Cardiac muscle cell (in vitro differentiated cells and primary cell): Measurements from ENCODE around the gene NABP2. TPM values are rescaled to one million over a fixed set of nuclear protein-coding genes. Genes with fewer than 3 reads are reported as not detected.
"Not testable (repeated sequence)": the region's sequence is repeated elsewhere in the genome, so short reads cannot be mapped to it uniquely, and the experiment has no call there.

ENCODE experiments used
- DNase-seq, 2 donors: peaks; one replicate each; pipeline versions ENCODE4 v3.0.0 to v3.0.0-alpha.2; 2010 to 2017; ENCODE audit warnings: low read depth in 1 of 2, low spot score in 1 of 2
- H3K27ac ChIP-seq: fragments of 200-600 bp; sonication (generic); 2 replicates; pipeline ENCODE4 v1.5.1; 2016
- H3K27me3 ChIP-seq: fragments of 200-600 bp; sonication (generic); 2 replicates; pipeline ENCODE4 v1.6.0; 2016; ENCODE audit warnings: control low read depth
- H3K36me3 ChIP-seq: fragments of 200-600 bp; sonication (generic); 2 replicates; pipeline ENCODE4 v1.5.1; 2016; ENCODE audit warnings: control low read depth
- H3K4me1 ChIP-seq: fragments of 200-600 bp; sonication (generic); 2 replicates; pipeline ENCODE4 v1.8.1; 2017; ENCODE audit warnings: low read depth, mild to moderate bottlenecking, mixed run types
- H3K4me3 ChIP-seq: fragments of 200-600 bp; sonication (generic); 2 replicates; pipeline ENCODE4 v1.5.1; 2016; ENCODE audit warnings: mild to moderate bottlenecking
- H3K9me3 ChIP-seq: fragments of 200-600 bp; sonication (generic); 2 replicates; pipeline ENCODE4 v1.5.1; 2017; ENCODE audit warnings: low read depth, mild to moderate bottlenecking, control low read depth
- CTCF ChIP-seq: IDR thresholded peaks from 2 replicates; pipeline ENCODE4 v1.5.1; 2012; ENCODE audit warnings: low read depth, mild to moderate bottlenecking, low read length
- polyA plus RNA-seq: library from polyadenylated mRNA; unstranded; fragments of >200 nt; fragmentation: Nextera tagmentation; extraction: Ambion mirVana; gene quantifications from 2 replicates; pipeline ENCODE4 v1.2.1, GENCODE V29; 2016
- total RNA-seq: library from RNA; depleted of rRNA; stranded (reverse); fragments of >200 nt; gene quantifications from 2 replicates; pipeline ENCODE4 v1.2.3, GENCODE V29; 2016

Gene NABP2
- total and polyA plus RNA-seq, 2 experiments from 2014 or later, result 10.7 to 14.8 TPM

DNA sequence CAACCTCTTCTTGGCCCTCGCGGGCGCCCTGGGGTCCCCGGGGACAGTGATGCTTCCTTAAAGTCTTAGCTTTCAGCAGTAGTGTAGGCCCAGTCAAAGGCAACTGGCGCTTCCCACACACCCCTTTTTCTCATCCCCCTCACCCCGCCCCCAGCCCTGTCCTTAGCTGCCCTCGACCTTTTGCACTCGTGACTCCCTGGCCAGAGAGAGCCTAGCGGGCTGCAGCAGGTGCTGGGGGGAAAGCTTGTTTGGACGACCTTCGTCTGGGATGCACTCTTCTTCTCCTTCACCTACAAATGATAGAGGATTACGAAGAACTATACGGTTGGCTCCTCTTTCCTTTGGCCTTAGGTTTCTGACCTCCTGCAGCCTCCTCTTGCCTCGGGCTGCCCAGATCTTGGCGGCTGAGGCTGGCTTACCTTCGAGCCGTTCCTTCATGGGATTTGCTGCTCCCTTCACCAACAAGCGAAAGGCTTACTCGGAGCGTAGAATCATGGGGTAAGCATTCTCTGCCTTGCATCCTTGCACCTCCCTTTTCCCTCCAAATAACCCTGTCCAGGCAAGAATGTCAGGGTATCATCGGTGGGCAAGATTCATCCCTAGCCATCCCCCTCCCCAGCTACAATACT is 43.4 kb downstream of the NABP2 start:
- H3K36me3 ChIP-seq, result peaks cover 13% of the 10 kb centered on the region
- H3K4me3 ChIP-seq, result peak overlapping the region; percentile 63
- H3K4me1 ChIP-seq, result peaks cover 18% of the 10 kb centered on the region
- TF ChIP-seq CTCF, result no peak
- no peaks in the 10 kb centered on the region for H3K9me3 ChIP-seq
- peak overlapping the region; percentile 83 for H3K27ac ChIP-seq
- H3K27me3 ChIP-seq, result no peaks in the 10 kb centered on the region
- peak in 1 of 2 donors; percentile 46 for DNase-seq

GRCh38 chr12:56271031-56271430 is 46.9 kb downstream of the NABP2 start:
- peak; percentile 38 to 89 for DNase-seq
- H3K27me3 ChIP-seq, result no peaks in the 10 kb centered on the region
- TF ChIP-seq CTCF, result peak; percentile 53
- peak overlapping the region; percentile 96 for H3K27ac ChIP-seq
- H3K4me1 ChIP-seq, result peaks cover 18% of the 10 kb centered on the region
- no peaks in the 10 kb centered on the region for H3K9me3 ChIP-seq
- peaks cover 39% of the 10 kb centered on the region for H3K36me3 ChIP-seq
- no peak overlapping the region for H3K4me3 ChIP-seq

DNA sequence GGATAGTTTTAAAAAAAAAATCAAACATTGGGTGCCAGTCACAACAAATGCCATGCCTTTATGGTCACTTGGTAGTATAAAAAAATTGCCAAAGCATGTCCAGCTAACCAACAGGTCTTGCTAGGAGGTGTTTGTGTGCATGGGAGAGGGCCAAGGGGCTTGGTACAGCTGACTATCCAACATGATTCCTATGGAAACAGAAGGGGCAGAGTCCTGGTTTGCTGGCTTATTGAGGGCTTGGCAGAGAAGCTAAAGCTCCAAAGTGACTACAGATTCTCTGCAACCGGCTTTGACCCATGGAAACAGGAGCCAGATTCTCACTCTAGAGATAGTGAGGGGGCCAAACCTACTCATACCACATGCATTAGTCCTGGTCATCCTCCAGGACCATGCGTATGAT is 48.3 kb downstream of the NABP2 start:
- Histone ChIP-seq H3K36me3 (peaks cover 49% of the 10 kb centered on the region), H3K4me1 (peaks cover 18% of the 10 kb centered on the region), H3K27ac (peak overlapping the region; percentile 96)
- not testable (repeated sequence) for H3K4me3 ChIP-seq, H3K27me3 ChIP-seq, H3K9me3 ChIP-seq, DNase-seq

DNA sequence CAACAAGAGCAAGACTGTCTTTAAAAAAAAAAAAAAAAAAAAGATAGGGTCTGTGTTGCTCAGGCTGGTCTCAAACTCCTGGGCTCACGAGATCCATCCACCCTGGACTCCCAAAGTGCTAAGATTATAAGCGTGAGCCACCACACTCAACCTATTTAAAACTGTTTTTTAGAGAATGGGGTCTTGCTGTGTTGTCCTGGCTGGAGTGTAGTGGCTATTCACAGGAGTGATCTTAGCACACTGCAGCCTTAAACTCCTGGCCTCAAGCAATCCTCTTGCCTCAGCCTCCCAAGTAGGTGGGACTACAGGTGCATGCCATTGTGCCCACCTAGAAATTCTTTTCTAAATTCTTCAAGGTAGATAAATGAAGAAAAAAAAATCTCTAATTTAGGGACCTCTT is 50.2 kb downstream of the NABP2 start:
- Histone ChIP-seq H3K9me3 (no peaks in the 10 kb centered on the region), H3K4me3 (no peak overlapping the region), H3K27ac (no peak overlapping the region), H3K4me1 (peaks cover 18% of the 10 kb centered on the region), H3K27me3 (no peaks in the 10 kb centered on the region), H3K36me3 (peaks cover 65% of the 10 kb centered on the region)
- DNase-seq, result no peak
- no peak for TF ChIP-seq CTCF

DNA sequence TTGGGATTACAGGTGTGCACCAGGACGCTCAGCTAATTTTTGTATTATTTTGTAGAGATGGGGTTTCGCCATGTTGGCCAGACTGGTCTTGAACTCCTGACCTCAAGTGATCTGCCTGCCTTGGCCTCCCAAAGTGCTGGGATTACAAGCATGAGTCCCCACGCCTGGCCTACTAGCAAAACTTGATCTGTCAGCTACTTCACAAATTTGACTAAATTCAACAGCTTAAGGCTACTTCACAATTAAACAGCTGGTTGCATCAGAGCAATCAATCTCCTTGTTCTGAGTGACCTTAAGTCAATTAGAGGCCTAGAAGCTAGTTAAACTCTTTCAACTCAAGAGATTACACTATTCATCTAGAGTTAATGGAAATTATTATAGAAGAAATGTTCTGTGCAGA is 54.8 kb downstream of the NABP2 start:
- H3K27me3 ChIP-seq, result no peaks in the 10 kb centered on the region
- no peak for TF ChIP-seq CTCF
- DNase-seq, result no peak
- no peaks in the 10 kb centered on the region for H3K9me3 ChIP-seq
- peaks cover 89% of the 10 kb centered on the region for H3K36me3 ChIP-seq
- no peak overlapping the region for H3K4me3 ChIP-seq
- no peaks in the 10 kb centered on the region for H3K4me1 ChIP-seq
- no peak overlapping the region for H3K27ac ChIP-seq

Other genes starting within 250 kb of the NABP2 start
- gene SUOX, start 227.1 kb upstream of the NABP2 start, total RNA-seq, result 38.2 and 52.4 TPM in 2 replicates
- gene SUOX, start 227.1 kb upstream of the NABP2 start, polyA plus RNA-seq, result 45.3 and 59.6 TPM in 2 replicates
- 9.7 and 11.5 TPM in 2 replicates for gene IKZF4, start 203.3 kb upstream of the NABP2 start, total RNA-seq
- gene IKZF4, start 203.3 kb upstream of the NABP2 start, polyA plus RNA-seq, result 12.5 and 18.1 TPM in 2 replicates
- 535 and 1,293 TPM in 2 replicates for gene RPS26, start 182.4 kb upstream of the NABP2 start, total RNA-seq
- gene RPS26, start 182.4 kb upstream of the NABP2 start, polyA plus RNA-seq, result 204 and 252 TPM in 2 replicates
- 22.0 and 26.6 TPM in 2 replicates for gene ERBB3, start 144.2 kb upstream of the NABP2 start, total RNA-seq
- 10.5 and 21.0 TPM in 2 replicates for gene ERBB3, start 144.2 kb upstream of the NABP2 start, polyA plus RNA-seq
- gene PA2G4, start 119.8 kb upstream of the NABP2 start, total RNA-seq, result 166 and 235 TPM in 2 replicates
- 132 and 189 TPM in 2 replicates for gene PA2G4, start 119.8 kb upstream of the NABP2 start, polyA plus RNA-seq
- 1,416 and 2,307 TPM in 2 replicates for gene RPL41, start 107.7 kb upstream of the NABP2 start, total RNA-seq
- gene RPL41, start 107.7 kb upstream of the NABP2 start, polyA plus RNA-seq, result 2,144 and 2,427 TPM in 2 replicates
- 5.4 and 7.5 TPM in 2 replicates for gene ZC3H10, start 106.1 kb upstream of the NABP2 start, total RNA-seq
- gene ZC3H10, start 106.1 kb upstream of the NABP2 start, polyA plus RNA-seq, result 7.2 and 10.6 TPM in 2 replicates
- gene ESYT1, start 96.1 kb upstream of the NABP2 start, total RNA-seq, result 103 and 107 TPM in 2 replicates
- 52.0 and 70.6 TPM in 2 replicates for gene ESYT1, start 96.1 kb upstream of the NABP2 start, polyA plus RNA-seq
- gene MYL6B, start 71.8 kb upstream of the NABP2 start, total RNA-seq, result 218 and 293 TPM in 2 replicates
- 142 and 203 TPM in 2 replicates for gene MYL6B, start 71.8 kb upstream of the NABP2 start, polyA plus RNA-seq
- gene MYL6, start 66.0 kb upstream of the NABP2 start, total RNA-seq, result 2,618 and 4,325 TPM in 2 replicates
- 3,866 and 6,680 TPM in 2 replicates for gene MYL6, start 66.0 kb upstream of the NABP2 start, polyA plus RNA-seq
- 69.7 and 94.2 TPM in 2 replicates for gene SMARCC2, start 34.9 kb upstream of the NABP2 start, total RNA-seq
- gene SMARCC2, start 34.9 kb upstream of the NABP2 start, polyA plus RNA-seq, result 79.6 and 104 TPM in 2 replicates
- 37.2 and 55.7 TPM in 2 replicates for gene RNF41, start 2.4 kb upstream of the NABP2 start, total RNA-seq
- 17.3 and 21.1 TPM in 2 replicates for gene RNF41, start 2.4 kb upstream of the NABP2 start, polyA plus RNA-seq
- gene SLC39A5, start 5.7 kb downstream of the NABP2 start, total RNA-seq, result 0.67 TPM in 1 of 2 replicates, not detected in the other
- 1.0 TPM in 1 of 2 replicates, not detected in the other for gene SLC39A5, start 5.7 kb downstream of the NABP2 start, polyA plus RNA-seq
- gene ANKRD52, start 34.0 kb downstream of the NABP2 start, total RNA-seq, result 18.0 and 19.3 TPM in 2 replicates
- gene ANKRD52, start 34.0 kb downstream of the NABP2 start, polyA plus RNA-seq, result 34.9 and 37.7 TPM in 2 replicates
- gene COQ10A, start 42.6 kb downstream of the NABP2 start, total RNA-seq, result 40.3 and 53.6 TPM in 2 replicates
- gene COQ10A, start 42.6 kb downstream of the NABP2 start, polyA plus RNA-seq, result 65.6 and 67.2 TPM in 2 replicates
- gene CS, start 76.0 kb downstream of the NABP2 start, total RNA-seq, result 280 and 360 TPM in 2 replicates
- gene CS, start 76.0 kb downstream of the NABP2 start, polyA plus RNA-seq, result 243 and 289 TPM in 2 replicates
- 85.3 and 107 TPM in 2 replicates for gene CNPY2, start 91.6 kb downstream of the NABP2 start, total RNA-seq
- 245 and 302 TPM in 2 replicates for gene CNPY2, start 91.6 kb downstream of the NABP2 start, polyA plus RNA-seq
- gene PAN2, start 109.7 kb downstream of the NABP2 start, total RNA-seq, result 52.6 and 63.1 TPM in 2 replicates
- 72.7 and 76.0 TPM in 2 replicates for gene PAN2, start 109.7 kb downstream of the NABP2 start, polyA plus RNA-seq
- gene IL23A, start 114.5 kb downstream of the NABP2 start, total RNA-seq, result 0.63 TPM in 1 of 2 replicates, not detected in the other
- gene IL23A, start 114.5 kb downstream of the NABP2 start, polyA plus RNA-seq, result 0.52 TPM in 1 of 2 replicates, not detected in the other
- gene STAT2, start 135.8 kb downstream of the NABP2 start, total RNA-seq, result 59.4 and 78.7 TPM in 2 replicates
- 56.2 and 78.5 TPM in 2 replicates for gene STAT2, start 135.8 kb downstream of the NABP2 start, polyA plus RNA-seq
- not detected in 2 replicates for gene APOF, start 138.5 kb downstream of the NABP2 start, total RNA-seq
- not detected in 2 replicates for gene APOF, start 138.5 kb downstream of the NABP2 start, polyA plus RNA-seq
- 12.8 and 19.6 TPM in 2 replicates for gene TIMELESS, start 225.1 kb downstream of the NABP2 start, total RNA-seq
- 22.7 and 28.5 TPM in 2 replicates for gene TIMELESS, start 225.1 kb downstream of the NABP2 start, polyA plus RNA-seq
- not detected in 2 replicates for gene MIP, start 230.3 kb downstream of the NABP2 start, total RNA-seq
- 0.29 and 1.4 TPM in 2 replicates for gene MIP, start 230.3 kb downstream of the NABP2 start, polyA plus RNA-seq
- gene SPRYD4, start 244.2 kb downstream of the NABP2 start, total RNA-seq, result 3.6 and 4.9 TPM in 2 replicates
- 4.4 and 5.3 TPM in 2 replicates for gene SPRYD4, start 244.2 kb downstream of the NABP2 start, polyA plus RNA-seq